ENCODE measurements around the gene HOXA5. TPM values are rescaled to one million over a fixed set of nuclear protein-coding genes. Genes with fewer than 3 reads are reported as not detected.

HOXA5 gene
- total RNA-seq, 1 donor from 2014 or later: not detected

DNA sequence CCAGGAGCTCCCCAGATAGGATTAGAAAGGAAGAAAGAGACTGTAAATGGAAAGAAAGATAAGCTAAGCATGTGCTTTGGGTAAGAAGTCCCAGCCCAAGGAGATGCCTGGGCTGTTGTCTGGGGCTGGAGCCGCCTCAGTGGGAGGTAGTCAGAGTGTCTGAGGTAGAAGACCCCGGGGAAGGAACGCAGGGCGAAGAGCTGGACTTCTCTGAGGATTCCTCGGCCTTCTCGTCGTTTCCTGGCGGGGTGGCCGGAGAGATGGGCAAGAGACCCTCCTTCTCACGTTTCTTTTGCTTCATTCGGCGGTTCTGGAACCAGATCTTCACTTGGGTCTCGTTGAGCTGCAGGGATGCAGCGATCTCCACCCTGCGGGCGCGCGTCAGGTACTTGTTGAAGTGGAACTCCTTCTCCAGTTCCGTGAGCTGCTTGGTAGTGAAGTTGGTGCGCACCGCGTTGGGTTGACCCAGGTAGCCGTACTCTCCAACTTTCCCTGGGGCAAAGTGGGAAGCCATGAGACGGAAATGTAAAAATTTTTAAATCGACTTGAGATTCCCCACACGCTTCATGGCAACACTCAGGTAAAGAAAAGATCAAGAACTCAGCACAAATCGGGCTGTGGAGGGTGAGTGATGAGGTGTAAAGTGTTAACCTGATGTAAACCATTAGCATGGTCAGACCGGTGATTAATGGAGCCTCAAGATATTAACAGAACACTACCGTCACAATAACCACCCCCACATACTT is 49.0 kb downstream of the HOXA5 start:
- no peak for DNase-seq

DNA sequence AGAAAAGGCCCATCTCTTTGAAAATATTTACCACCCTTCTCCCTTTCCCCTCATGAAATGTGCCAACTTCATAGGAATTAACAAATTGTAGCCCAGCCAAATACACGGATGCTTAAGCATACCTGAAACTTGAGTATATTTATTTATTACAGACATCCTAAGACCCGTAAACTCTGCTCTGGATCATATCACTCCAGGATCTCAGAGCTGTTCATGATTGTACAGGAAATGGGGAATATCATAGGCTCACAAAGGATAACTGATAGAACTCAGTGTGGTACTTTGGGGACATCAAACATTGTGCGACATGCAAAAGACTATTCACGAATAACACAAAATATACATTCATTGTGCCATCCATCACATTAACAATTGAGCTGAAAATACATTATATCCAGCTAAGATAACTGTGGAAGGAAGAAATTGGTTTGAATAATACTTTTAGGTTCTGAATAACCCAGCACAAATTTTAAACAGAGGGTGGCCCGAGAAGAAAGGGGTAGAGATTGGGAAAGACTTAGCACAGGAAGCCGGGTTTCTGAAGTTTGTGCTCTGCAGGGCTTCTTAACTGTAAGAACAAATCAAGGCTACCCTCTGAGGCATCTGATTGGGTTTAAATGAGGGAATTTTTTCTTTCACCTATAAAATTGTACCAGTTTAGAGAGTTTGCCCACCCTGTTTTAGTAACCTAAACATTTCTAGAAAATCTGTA is 50.1 kb downstream of the HOXA5 start:
- no peak for DNase-seq

DNA sequence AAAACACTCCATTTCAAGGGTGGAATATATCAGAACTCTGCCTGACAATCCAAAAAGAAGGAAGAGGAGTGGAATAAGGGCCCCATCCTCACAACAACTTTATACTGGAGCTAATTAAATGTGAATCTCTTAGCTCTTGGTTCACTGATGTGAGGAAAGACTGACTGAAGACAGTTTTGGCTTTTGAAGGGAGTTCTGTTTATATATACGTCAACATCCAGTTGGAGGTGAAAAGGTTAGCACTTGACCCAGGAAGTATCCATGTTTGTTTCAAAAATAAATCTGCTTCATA is 50.7 kb downstream of the HOXA5 start:
- no peak for DNase-seq

DNA sequence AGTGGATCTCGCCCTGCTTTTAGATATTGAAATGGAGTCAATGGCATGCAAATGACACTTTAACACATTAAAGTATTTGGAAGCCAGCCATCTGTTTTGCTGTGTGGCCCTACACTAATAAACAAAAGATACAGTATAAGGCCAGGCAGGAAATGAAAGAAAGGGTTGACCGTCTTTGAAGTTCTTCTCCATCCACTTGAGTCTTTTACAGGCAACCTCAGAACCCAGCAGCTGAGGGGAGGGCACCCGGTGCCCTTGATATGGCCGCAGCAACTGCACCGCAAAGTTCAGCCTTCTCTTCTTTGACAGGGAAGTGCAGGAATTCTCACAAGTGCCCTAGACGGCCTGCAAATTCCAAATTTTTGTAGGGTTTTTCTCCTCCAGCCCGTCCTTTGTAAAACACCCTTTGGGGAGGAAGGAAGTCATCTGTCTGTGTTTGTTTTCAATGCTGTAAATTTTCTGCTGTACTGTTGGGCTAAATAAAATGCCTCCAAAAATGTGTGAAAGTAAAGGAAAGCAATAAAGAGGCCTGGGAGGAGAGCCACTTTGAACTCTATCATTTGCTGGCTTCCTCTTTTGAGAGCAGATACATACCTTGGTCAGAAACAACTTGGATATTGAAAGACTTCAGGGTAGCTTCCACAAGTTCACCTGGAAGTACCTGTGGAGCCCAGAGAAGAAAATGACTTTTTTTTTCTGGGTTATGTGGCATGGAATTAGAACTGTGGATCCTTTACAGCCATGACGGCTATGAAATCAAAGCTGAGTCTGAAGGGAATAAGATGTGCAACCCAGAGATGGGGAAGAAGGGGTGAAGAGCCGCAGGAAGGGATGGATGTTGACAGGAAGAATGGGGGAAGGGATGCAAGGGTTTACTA is 51.3 kb downstream of the HOXA5 start:
- no peak for DNase-seq

DNA sequence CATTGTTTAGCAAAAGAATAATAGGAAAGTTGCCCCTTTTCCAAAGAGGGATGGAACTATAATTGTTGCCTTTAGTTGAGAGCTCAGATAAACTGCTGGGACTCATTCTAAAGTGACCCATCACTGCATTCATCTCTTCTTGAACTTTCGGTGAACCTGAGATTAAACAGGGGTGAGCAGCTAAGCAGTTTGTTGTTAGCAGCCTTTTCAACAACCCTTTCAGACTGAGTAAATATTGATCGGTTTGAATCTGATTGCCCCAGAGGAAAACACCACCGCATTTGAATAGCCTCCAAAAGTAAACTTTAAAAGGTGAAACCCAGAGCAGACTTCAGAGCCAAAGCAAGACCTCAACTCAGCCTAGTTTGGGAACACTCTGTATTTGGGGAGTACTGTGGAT is 52.4 kb downstream of the HOXA5 start:
- no peak for DNase-seq

Small RNA genes within 50 kb of the gene (small RNA-seq; reads per million reads assigned to genes)
- not detected for gene AC004080.5
- not detected for gene RF01977
- gene RF02140: not detected
- gene RF02141: not detected

Other genes starting within 250 kb of the HOXA5 start
- not detected for gene HOXA1, start 47.7 kb downstream of the HOXA5 start, total RNA-seq
- gene HOXA2, start 41.0 kb downstream of the HOXA5 start, total RNA-seq: not detected
- not detected for gene HOXA4, start 12.9 kb downstream of the HOXA5 start, total RNA-seq
- gene HOXA6, start 4.1 kb upstream of the HOXA5 start, total RNA-seq: not detected
- not detected for gene HOXA3, start 8.9 kb upstream of the HOXA5 start, total RNA-seq
- gene HOXA7, start 13.0 kb upstream of the HOXA5 start, total RNA-seq: not detected
- not detected for gene HOXA9, start 21.9 kb upstream of the HOXA5 start, total RNA-seq
- gene HOXA10, start 30.6 kb upstream of the HOXA5 start, total RNA-seq: not detected
- not detected for gene HOXA11, start 41.6 kb upstream of the HOXA5 start, total RNA-seq
- not detected for gene HOXA13, start 56.4 kb upstream of the HOXA5 start, total RNA-seq
- not detected for gene EVX1, start 99.1 kb upstream of the HOXA5 start, total RNA-seq

Measured in occipital lobe (tissue), 3 donors.